ENCODE results near the gene C9orf50. TPM values are rescaled to one million over a fixed set of nuclear protein-coding genes. Genes with fewer than 3 reads are reported as not detected.

C9orf50 gene
- total RNA-seq, 4 donors from 2014 or later = 0.34 TPM; not detected in 3

GRCh38 chr9:129598089-129598596 is 22.8 kb downstream of the C9orf50 start:
- peaks cover 23 to 31% (median 28%) of the 10 kb centered on the region in 4 donors for H3K4me1 ChIP-seq
- H3K36me3 ChIP-seq = no peaks in the 10 kb centered on the region
- intact Hi-C loops (cut with DNase I) = no loop called here
- WGBS = 79% methylated on average over 10 of the region's 14 CpGs
- no peak for DNase-seq (ENCODE audit: extremely low spot score)
- no peaks in the 10 kb centered on the region for H3K27me3 ChIP-seq
- H3K9me3 ChIP-seq = no peaks in the 10 kb centered on the region
- TF ChIP-seq EP300 (IDR thresholded peaks at IDR 0.05) (no peak), POLR2A (IDR thresholded peaks at IDR 0.05; ENCODE audit: low read depth) (no peak), POLR2AphosphoS5 (IDR thresholded peaks at IDR 0.05) (no peak)
- TF ChIP-seq, protein P1, sequence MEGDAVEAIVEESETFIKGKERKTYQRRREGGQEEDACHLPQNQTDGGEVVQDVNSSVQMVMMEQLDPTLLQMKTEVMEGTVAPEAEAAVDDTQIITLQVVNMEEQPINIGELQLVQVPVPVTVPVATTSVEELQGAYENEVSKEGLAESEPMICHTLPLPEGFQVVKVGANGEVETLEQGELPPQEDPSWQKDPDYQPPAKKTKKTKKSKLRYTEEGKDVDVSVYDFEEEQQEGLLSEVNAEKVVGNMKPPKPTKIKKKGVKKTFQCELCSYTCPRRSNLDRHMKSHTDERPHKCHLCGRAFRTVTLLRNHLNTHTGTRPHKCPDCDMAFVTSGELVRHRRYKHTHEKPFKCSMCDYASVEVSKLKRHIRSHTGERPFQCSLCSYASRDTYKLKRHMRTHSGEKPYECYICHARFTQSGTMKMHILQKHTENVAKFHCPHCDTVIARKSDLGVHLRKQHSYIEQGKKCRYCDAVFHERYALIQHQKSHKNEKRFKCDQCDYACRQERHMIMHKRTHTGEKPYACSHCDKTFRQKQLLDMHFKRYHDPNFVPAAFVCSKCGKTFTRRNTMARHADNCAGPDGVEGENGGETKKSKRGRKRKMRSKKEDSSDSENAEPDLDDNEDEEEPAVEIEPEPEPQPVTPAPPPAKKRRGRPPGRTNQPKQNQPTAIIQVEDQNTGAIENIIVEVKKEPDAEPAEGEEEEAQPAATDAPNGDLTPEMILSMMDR (IDR thresholded peaks at IDR 0.05) = no peak
- H3K4me3 ChIP-seq = peak overlapping the region; percentile 57 to 63 (median 59)
- peak overlapping the region; percentile 89 to 93 (median 92) for H3K27ac ChIP-seq (replicated peaks in 1 of 4)

GRCh38 chr9:129597355-129598088 is 23.4 kb downstream of the C9orf50 start:
- Histone ChIP-seq H3K4me1 (peaks cover 23 to 28% (median 26%) of the 10 kb centered on the region in 4 donors), H3K27ac (replicated peaks in 1 of 4) (peak overlapping the region; percentile 89 to 93 (median 92)), H3K27me3 (no peaks in the 10 kb centered on the region), H3K4me3 (peak overlapping the region; percentile 57 to 63 (median 59)), H3K36me3 (no peaks in the 10 kb centered on the region), H3K9me3 (no peaks in the 10 kb centered on the region)
- WGBS = 67% methylated on average over 3 of the region's 57 CpGs
- intact Hi-C loops (cut with DNase I) = no loop called here
- TF ChIP-seq POLR2A (IDR thresholded peaks at IDR 0.05; ENCODE audit: low read depth) (no peak), POLR2AphosphoS5 (IDR thresholded peaks at IDR 0.05) (no peak), EP300 (IDR thresholded peaks at IDR 0.05) (no peak)
- TF ChIP-seq, protein P1 (IDR thresholded peaks at IDR 0.05) = no peak
- no peak for DNase-seq (ENCODE audit: extremely low spot score)

DNA sequence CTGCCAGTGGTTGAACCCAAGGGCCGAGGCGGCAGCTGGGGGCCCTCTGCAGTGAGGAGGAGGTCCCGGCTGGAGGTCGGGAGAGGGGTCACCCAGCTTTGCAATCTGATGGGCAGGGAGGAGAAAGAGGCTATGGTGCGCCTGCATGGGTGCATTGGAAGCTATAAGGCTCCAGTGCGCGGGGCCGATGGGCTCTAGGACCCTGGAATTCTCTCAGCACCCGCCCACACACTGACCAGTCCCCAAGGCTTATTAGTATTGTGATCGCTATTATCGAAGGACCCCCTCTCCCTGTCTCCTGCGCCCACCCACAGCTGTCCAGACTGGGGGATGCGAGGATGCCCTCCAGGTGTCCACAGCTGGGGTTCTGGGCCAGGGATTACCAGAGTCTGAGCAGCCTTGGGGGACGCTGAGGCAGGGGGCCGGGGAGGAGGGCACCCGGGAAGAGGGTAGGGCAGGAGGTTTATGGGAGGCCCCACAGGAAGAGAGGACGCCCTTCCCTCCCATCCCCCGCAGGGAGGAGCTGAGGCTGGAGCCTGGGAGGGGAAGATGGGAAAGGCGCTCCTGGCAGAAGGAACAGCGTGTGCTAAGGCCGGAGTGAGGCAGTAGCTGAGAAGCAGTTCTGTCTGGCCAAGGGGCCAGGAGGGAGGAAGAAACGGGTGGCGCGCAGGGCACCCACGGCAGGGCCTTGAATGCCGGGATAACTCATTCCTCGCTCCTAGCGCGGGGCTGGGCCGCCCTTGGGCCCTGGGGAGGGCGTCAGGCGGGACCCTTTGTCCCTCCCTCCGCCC is 24.2 kb downstream of the C9orf50 start:
- H3K36me3 ChIP-seq = no peaks in the 10 kb centered on the region
- TF ChIP-seq POLR2AphosphoS5 (IDR thresholded peaks at IDR 0.05) (peak; percentile 82 to 87), POLR2A (IDR thresholded peaks at IDR 0.05; ENCODE audit: low read depth) (no peak), EP300 (IDR thresholded peaks at IDR 0.05) (no peak)
- TF ChIP-seq, protein P1 (IDR thresholded peaks at IDR 0.05) = peak in 1 of 3 experiments; percentile 6
- H3K4me1 ChIP-seq = peaks cover 23 to 28% (median 25%) of the 10 kb centered on the region in 4 donors
- no peak for DNase-seq (ENCODE audit: extremely low spot score)
- no peaks in the 10 kb centered on the region for H3K27me3 ChIP-seq
- H3K4me3 ChIP-seq = peak overlapping the region; percentile 57 to 63 (median 59)
- intact Hi-C loops (cut with DNase I) = no loop called here
- H3K27ac ChIP-seq (replicated peaks in 1 of 4) = peak overlapping the region; percentile 89 to 93 (median 92)
- no peaks in the 10 kb centered on the region for H3K9me3 ChIP-seq
- 22% methylated on average over 19 of the region's 33 CpGs for WGBS

DNA sequence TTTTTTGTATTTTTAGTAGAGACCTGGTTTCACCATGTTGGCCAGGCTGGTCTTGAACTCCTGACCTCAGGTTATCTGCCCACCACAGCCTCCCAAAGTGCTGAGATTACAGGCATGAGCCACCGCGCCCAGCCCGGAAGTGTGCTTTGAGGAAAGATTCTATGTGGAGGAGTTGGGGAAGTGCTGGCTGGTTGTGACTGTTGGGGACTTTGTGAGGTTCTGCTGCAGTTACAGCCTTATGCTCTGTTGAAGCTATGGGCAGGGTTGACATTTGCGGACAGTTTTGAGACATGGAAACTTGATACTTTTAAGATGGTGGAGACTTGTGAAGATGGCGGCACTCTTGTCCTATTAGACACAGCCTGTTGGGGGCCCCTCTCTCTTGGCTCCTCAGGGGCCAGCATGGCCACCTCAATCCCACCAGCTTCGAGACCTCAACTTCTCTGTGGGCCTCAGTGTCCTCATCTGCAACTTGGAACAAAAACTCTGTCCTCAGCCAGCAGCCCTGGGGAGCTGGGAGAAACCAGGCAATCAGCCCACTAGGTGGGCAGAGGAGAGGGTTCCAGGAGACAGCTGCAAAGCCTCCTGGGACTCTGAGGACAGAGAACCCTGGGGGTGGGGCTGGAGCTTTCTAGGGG is 24.9 kb downstream of the C9orf50 start:
- WGBS = 76% methylated on average over 4 of the region's 6 CpGs
- no peaks in the 10 kb centered on the region for H3K27me3 ChIP-seq
- H3K9me3 ChIP-seq = no peaks in the 10 kb centered on the region
- peaks cover 23 to 28% (median 25%) of the 10 kb centered on the region in 4 donors for H3K4me1 ChIP-seq
- no peak for DNase-seq (ENCODE audit: extremely low spot score)
- H3K27ac ChIP-seq (replicated peaks in 1 of 4) = peak overlapping the region; percentile 89 to 93 (median 92)
- no peaks in the 10 kb centered on the region for H3K36me3 ChIP-seq
- TF ChIP-seq POLR2AphosphoS5 (IDR thresholded peaks at IDR 0.05) (no peak), EP300 (IDR thresholded peaks at IDR 0.05) (no peak), POLR2A (IDR thresholded peaks at IDR 0.05; ENCODE audit: low read depth) (no peak)
- TF ChIP-seq, protein P1 (IDR thresholded peaks at IDR 0.05) = no peak
- intact Hi-C loops (cut with DNase I) = no loop called here
- no peak overlapping the region for H3K4me3 ChIP-seq
